Psoas muscle (tissue), 8 donors: ENCODE measurements around the gene COX15. TPM values are rescaled to one million over a fixed set of nuclear protein-coding genes. Genes with fewer than 3 reads are reported as not detected.
"Not testable (repeated sequence)": the region's sequence is repeated elsewhere in the genome, so short reads cannot be mapped to it uniquely, and the experiment has no call there.

Experiments
- ATAC-seq, 4 donors: fragments of 200-7000 bp; cut with Tn5 transposase; one replicate each; pipeline ENCODE4 v1.9.1; 2020; ENCODE audit warnings: moderate library complexity in 3 of 4, mild to moderate bottlenecking in 2 of 4
- DNase-seq, 2 donors: peaks; one replicate each; pipeline ENCODE4 v3.0.0-alpha.2; 2020
- H3K27ac ChIP-seq: fragments of 200-600 bp; one replicate; pipeline ENCODE4 v1.8.0; 2022
- H3K27me3 ChIP-seq, 3 donors: fragments of 200-600 bp in 1 of 3; one replicate each; pipeline versions ENCODE4 v1.6.1 to v1.8.0; 2013 to 2022; ENCODE audit warnings: low read length in 2 of 3, mild to moderate bottlenecking in 2 of 3, moderate library complexity in 1 of 3; ENCODE audit not compliant: insufficient read depth in 3 of 3
- H3K36me3 ChIP-seq, 2 donors: fragments of 200-600 bp in 1 of 2; one replicate each; pipeline versions ENCODE4 v1.6.1 to v1.8.0; 2013 to 2022; ENCODE audit warnings: low read depth in 1 of 2, mild to moderate bottlenecking in 1 of 2, moderate library complexity in 1 of 2; ENCODE audit not compliant: insufficient read depth in 1 of 2
- H3K4me1 ChIP-seq: fragments of 200-600 bp; one replicate; pipeline ENCODE4 v1.8.0; 2022
- H3K4me3 ChIP-seq: fragments of 200-600 bp; one replicate; pipeline ENCODE4 v1.8.0; 2022; ENCODE audit warnings: mild to moderate bottlenecking
- H3K9me3 ChIP-seq: fragments of 200-600 bp; one replicate; pipeline ENCODE4 v1.8.0; 2022
- CTCF ChIP-seq: fragments of 200-600 bp; IDR thresholded peaks from one replicate; pipeline ENCODE4 v1.8.0; 2022; ENCODE audit warnings: antibody characterized with exemption
- WGBS, 3 donors: extraction: QIAGEN DNeasy Blood & Tissue Kit; methylation state at CpG; one replicate each; pipeline versions ENCODE4 v1.1.6 to v1.1.7; 2013; 5-methylcytosine and 5-hydroxymethylcytosine counted together
- intact Hi-C, 2 donors: fragments of 100-400 bp; cut with DNase I; formaldehyde crosslinking; loops; one replicate each; pipeline versions ENCODE4 v1.11.0 to v1.14.2; 2022
- polyA plus RNA-seq, 3 donors: library from polyadenylated mRNA; stranded (reverse); fragments of 200-250 nt; gene quantifications; one replicate each; pipeline ENCODE4 v1.2.3, GENCODE V29; 2013
- total RNA-seq, 4 donors: library from RNA; stranded (reverse); fragmentation: NEBNext Ultra II Directional in 2 of 4; extraction: Animal tissue kit (Norgen Biotek cat#: 25700) in 2 of 4; gene quantifications; one replicate each; pipeline versions ENCODE4 v1.2.1 to v1.2.4, GENCODE V29; 2021 to 2023
- donor health status: healthy with polysubstance abuse.
- donor health status: DM: no; HTN: no; CAD: no; lungs with moderate emphysema.
- donor health status: Bipolar disorder and iron deficiency.
- donor health status: healthy.
- donor health status: DM: yes; HTN: yes; CAD: no.
- donor health status: DM: no; HTN: no; CAD: no.
- donor health status: DM: no; HTN: no; CAD: no.
- donor health status: DM: yes; HTN: yes; CAD: no.

The COX15 gene
- total and polyA plus RNA-seq, 7 donors = 12.7 to 59.4 (median 36.2) TPM

- no peak for DNase-seq
- peak; percentile 73 to 83 (median 80) for ATAC-seq
- Histone ChIP-seq H3K27ac (peak overlapping the region; percentile 98), H3K27me3 (no peaks in the 10 kb centered on the region), H3K4me1 (peaks cover 67% of the 10 kb centered on the region), H3K9me3 (no peaks in the 10 kb centered on the region), H3K36me3 (peaks cover 4 to 98% of the 10 kb centered on the region in 2 donors), H3K4me3 (peak overlapping the region; percentile 37)
- 26 to 38% (median 34%) methylated on average over 2 of the region's 2 CpGs for WGBS, 3 donors
- intact Hi-C loops = no loop called here
- no peak for TF ChIP-seq CTCF
These were observed 17.0 kb upstream of the COX15 start for GRCh38 chr10:99748823-99749451.

GRCh38 chr10:99746166-99746565 lies 14.2 kb upstream of the COX15 start:
- H3K27me3 ChIP-seq, ATAC-seq, H3K4me3 ChIP-seq, H3K9me3 ChIP-seq, DNase-seq, intact Hi-C loops: not testable (repeated sequence)
- peak overlapping the region; percentile 98 for H3K27ac ChIP-seq
- peaks cover 89% of the 10 kb centered on the region for H3K4me1 ChIP-seq
- H3K36me3 ChIP-seq = peaks cover 4 to 95% of the 10 kb centered on the region in 2 donors
- WGBS, 3 donors = 69 to 76% (median 69%) methylated on average over 2 of the region's 2 CpGs

GRCh38 chr10:99743841-99744240 lies 11.9 kb upstream of the COX15 start:
- TF ChIP-seq CTCF = no peak
- H3K4me1 ChIP-seq = peaks cover 77% of the 10 kb centered on the region
- H3K36me3 ChIP-seq = peaks cover 4 to 95% of the 10 kb centered on the region in 2 donors
- peak overlapping the region; percentile 98 for H3K27ac ChIP-seq
- no peaks in the 10 kb centered on the region for H3K27me3 ChIP-seq
- H3K9me3 ChIP-seq = peaks cover 8% of the 10 kb centered on the region
- ATAC-seq = peak; percentile 78 to 83 (median 82)
- WGBS, 3 donors = 24 to 42% (median 29%) methylated on average over 3 of the region's 3 CpGs
- peak overlapping the region; percentile 35 for H3K4me3 ChIP-seq
- DNase-seq = no peak
- intact Hi-C loops = no loop called here

- Histone ChIP-seq H3K4me1 (peaks cover 65% of the 10 kb centered on the region), H3K27me3 (no peaks in the 10 kb centered on the region), H3K27ac (peak overlapping the region; percentile 98), H3K36me3 (peaks cover 4 to 92% of the 10 kb centered on the region in 2 donors), H3K9me3 (peaks cover 8% of the 10 kb centered on the region), H3K4me3 (peak overlapping the region; percentile 42)
- no peak for TF ChIP-seq CTCF
- ATAC-seq = peak; percentile 76 to 87 (median 80)
- DNase-seq = no peak
- 24 to 44% (median 34%) methylated on average over 2 of the region's 2 CpGs for WGBS, 3 donors
- intact Hi-C loops = no loop called here
These were observed 10.8 kb upstream of the COX15 start for GRCh38 chr10:99742701-99743100.

GRCh38 chr10:99742254-99742653 lies 10.3 kb upstream of the COX15 start:
- intact Hi-C loops = no loop called here
- DNase-seq (no peak), ATAC-seq (peak in 3 of 4 donors; percentile 15 to 32 (median 30))
- TF ChIP-seq CTCF = no peak
- H3K9me3 ChIP-seq = peaks cover 8% of the 10 kb centered on the region
- peak overlapping the region; percentile 42 for H3K4me3 ChIP-seq
- H3K4me1 ChIP-seq = peaks cover 63% of the 10 kb centered on the region
- peak overlapping the region; percentile 98 for H3K27ac ChIP-seq
- peaks cover 1 to 92% of the 10 kb centered on the region in 2 donors for H3K36me3 ChIP-seq
- H3K27me3 ChIP-seq = no peaks in the 10 kb centered on the region
